ENCODE results near the gene FCHO2.

GRCh38 chr5:72937517-72938061 lies 18.3 kb upstream of the FCHO2 start:
- TF ChIP-seq TEAD4 (IDR thresholded peaks at IDR 0.05) (no peak), EGR1 (IDR thresholded peaks at IDR 0.05) (no peak), CEBPB (IDR thresholded peaks at IDR 0.05) (no peak), REST (IDR thresholded peaks at IDR 0.05; ENCODE audit: low read depth) (no peak), EP300 (IDR thresholded peaks at IDR 0.05; ENCODE audit: borderline replicate concordance) (no peak), TAF1 (IDR thresholded peaks at IDR 0.05; ENCODE audit: low read depth) (no peak), USF1 (IDR thresholded peaks at IDR 0.05) (no peak)
- TF ChIP-seq, protein P1, sequence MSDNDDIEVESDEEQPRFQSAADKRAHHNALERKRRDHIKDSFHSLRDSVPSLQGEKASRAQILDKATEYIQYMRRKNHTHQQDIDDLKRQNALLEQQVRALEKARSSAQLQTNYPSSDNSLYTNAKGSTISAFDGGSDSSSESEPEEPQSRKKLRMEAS (IDR thresholded peaks at IDR 0.05) = no peak

All from Ishikawa (cell line).